ENCODE measurements around the gene NRP1. TPM values are rescaled to one million over a fixed set of nuclear protein-coding genes. Genes with fewer than 3 reads are reported as not detected.

NRP1 gene
- total RNA-seq, 2 experiments from 2014 or later = 0.06 TPM; not detected in 1

DNA sequence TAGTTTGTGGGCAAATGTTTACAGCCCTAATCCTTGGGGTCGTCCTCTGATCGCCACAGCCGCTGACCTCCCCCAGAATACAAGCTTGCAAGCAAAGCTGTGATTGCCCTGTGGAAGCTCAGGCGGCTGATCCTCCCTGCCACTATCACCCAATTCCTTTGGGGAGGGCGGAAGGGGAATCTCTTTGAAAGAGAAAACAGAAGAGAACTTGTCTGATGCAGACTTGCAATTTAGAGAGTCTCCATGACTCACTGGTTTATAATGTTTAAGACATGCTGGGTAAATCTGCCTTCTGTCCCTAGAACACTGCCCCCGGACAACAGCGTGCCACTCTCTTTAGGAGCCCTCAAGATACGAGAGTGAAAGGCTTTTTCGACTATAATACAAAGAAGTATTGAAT, 75.5 kb downstream of the NRP1 start:
- Mint-ChIP-seq H3K4me3 (no peak overlapping the region), H3K27me3 (no peaks in the 10 kb centered on the region), H3K36me3 (ENCODE audit: low read depth) (no peaks in the 10 kb centered on the region), H3K4me1 (ENCODE audit: low read depth) (no peaks in the 10 kb centered on the region), H3K9me3 (no peaks in the 10 kb centered on the region), H3K27ac (no peak overlapping the region)
- no peaks in the 10 kb centered on the region for H3K9me3 ChIP-seq (ENCODE audit: control insufficient read depth in 1 of 2, insufficient read depth in 1 of 2, low read length in 2 of 2)
- no peak overlapping the region for H3K27ac ChIP-seq (ENCODE audit: low read depth in 1 of 2, low read length in 2 of 2)
- H3K27me3 ChIP-seq (ENCODE audit: control insufficient read depth in 1 of 2, insufficient read depth in 2 of 2, low read length in 2 of 2) = no peaks in the 10 kb centered on the region
- H3K4me3 ChIP-seq (ENCODE audit: low read length) = no peak overlapping the region
- ATAC-seq (ENCODE audit: poor library complexity) = no peak
- ChIA-PET POLR2A (no interaction called here), CTCF (no interaction called here)
- no peaks in the 10 kb centered on the region for H3K36me3 ChIP-seq (ENCODE audit: insufficient read depth, low read length)
- no peaks in the 10 kb centered on the region for H3K4me1 ChIP-seq (ENCODE audit: insufficient read depth, low read length)
- intact Hi-C loops (cut with DNase I, micrococcal nuclease) = no loop called here
- TF ChIP-seq, protein P1, sequence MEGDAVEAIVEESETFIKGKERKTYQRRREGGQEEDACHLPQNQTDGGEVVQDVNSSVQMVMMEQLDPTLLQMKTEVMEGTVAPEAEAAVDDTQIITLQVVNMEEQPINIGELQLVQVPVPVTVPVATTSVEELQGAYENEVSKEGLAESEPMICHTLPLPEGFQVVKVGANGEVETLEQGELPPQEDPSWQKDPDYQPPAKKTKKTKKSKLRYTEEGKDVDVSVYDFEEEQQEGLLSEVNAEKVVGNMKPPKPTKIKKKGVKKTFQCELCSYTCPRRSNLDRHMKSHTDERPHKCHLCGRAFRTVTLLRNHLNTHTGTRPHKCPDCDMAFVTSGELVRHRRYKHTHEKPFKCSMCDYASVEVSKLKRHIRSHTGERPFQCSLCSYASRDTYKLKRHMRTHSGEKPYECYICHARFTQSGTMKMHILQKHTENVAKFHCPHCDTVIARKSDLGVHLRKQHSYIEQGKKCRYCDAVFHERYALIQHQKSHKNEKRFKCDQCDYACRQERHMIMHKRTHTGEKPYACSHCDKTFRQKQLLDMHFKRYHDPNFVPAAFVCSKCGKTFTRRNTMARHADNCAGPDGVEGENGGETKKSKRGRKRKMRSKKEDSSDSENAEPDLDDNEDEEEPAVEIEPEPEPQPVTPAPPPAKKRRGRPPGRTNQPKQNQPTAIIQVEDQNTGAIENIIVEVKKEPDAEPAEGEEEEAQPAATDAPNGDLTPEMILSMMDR (IDR thresholded peaks at IDR 0.05) = no peak
- no peak for DNase-seq

DNA sequence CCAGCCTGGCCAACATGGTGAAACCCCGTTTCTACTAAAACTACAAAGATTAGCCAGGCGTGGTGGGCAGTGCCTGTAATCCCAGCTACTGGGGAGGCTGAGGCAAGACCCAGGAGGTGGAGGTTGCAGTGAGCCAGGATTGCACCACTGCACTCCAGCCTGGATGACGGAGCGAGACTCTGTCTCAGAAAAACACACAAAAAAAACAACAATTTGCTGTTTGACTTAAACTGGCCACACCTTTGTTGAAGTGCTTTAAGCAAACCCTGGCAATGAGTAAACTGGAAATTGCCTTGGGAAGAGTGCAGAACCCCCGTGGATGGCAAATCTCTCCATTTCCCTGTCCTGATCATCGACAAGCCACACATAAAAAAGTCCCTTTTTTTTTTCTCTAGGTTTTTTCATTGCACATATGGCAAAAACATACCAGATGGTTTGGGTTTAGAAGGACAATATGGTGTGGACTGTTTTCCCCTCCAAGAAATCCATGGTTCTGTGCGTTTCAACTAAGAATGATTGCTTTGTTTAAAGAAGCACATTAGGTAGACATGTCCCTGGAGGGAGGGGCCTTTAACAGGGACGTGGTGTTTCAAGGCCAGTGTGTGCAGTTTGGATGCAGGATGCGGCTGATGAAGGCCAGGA, 76.9 kb downstream of the NRP1 start:
- TF ChIP-seq, protein P1 (IDR thresholded peaks at IDR 0.05) = no peak
- ChIA-PET CTCF (no interaction called here), POLR2A (interaction anchor here (1.2 kb wide), 1 partner anchor 13 kb away, joined by 3 read pairs; no protein-coding TSS in a partner anchor)
- Mint-ChIP-seq H3K27me3 (no peaks in the 10 kb centered on the region), H3K4me3 (no peak overlapping the region), H3K4me1 (ENCODE audit: low read depth) (peaks cover 4% of the 10 kb centered on the region), H3K27ac (no peak overlapping the region), H3K9me3 (no peaks in the 10 kb centered on the region), H3K36me3 (ENCODE audit: low read depth) (no peaks in the 10 kb centered on the region)
- Histone ChIP-seq H3K27ac (ENCODE audit: low read depth in 1 of 2, low read length in 2 of 2) (no peak overlapping the region), H3K27me3 (ENCODE audit: control insufficient read depth in 1 of 2, insufficient read depth in 2 of 2, low read length in 2 of 2) (no peaks in the 10 kb centered on the region), H3K9me3 (ENCODE audit: control insufficient read depth in 1 of 2, insufficient read depth in 1 of 2, low read length in 2 of 2) (no peaks in the 10 kb centered on the region), H3K36me3 (ENCODE audit: insufficient read depth, low read length) (no peaks in the 10 kb centered on the region), H3K4me3 (ENCODE audit: low read length) (no peak overlapping the region), H3K4me1 (ENCODE audit: insufficient read depth, low read length) (no peaks in the 10 kb centered on the region)
- ATAC-seq (ENCODE audit: poor library complexity) (no peak), DNase-seq (no peak)
- intact Hi-C loops (cut with DNase I, micrococcal nuclease) = no loop called here

DNA sequence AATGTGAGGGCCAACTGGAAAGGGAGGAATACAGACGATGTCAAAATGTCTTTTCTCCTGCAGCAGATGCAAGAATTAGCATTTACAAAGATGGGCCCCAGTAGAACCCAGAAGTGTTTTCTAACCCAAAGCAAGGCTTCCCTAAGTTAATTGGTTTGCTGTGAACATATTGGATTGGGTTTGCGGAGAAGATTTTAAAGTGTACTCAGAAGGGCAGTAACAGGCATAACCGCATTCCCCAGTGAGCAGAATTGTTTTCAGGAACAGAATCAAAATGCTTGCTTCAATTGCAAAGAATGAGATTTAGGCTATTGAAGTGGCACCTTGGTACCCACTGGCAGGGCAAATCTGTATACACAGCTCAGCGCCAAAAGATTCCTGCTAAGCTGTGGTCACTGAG, 78.0 kb downstream of the NRP1 start:
- H3K4me3 ChIP-seq (ENCODE audit: low read length) = no peak overlapping the region
- H3K4me1 Mint-ChIP-seq (ENCODE audit: low read depth) = peaks cover 9% of the 10 kb centered on the region
- H3K36me3 ChIP-seq (ENCODE audit: insufficient read depth, low read length) = no peaks in the 10 kb centered on the region
- no peaks in the 10 kb centered on the region for H3K4me1 ChIP-seq (ENCODE audit: insufficient read depth, low read length)
- ATAC-seq (ENCODE audit: poor library complexity) = no peak
- no peaks in the 10 kb centered on the region for H3K36me3 Mint-ChIP-seq (ENCODE audit: low read depth)
- POLR2A ChIA-PET = no interaction called here
- H3K9me3 Mint-ChIP-seq = no peaks in the 10 kb centered on the region
- DNase-seq = no peak
- TF ChIP-seq, protein P1 (IDR thresholded peaks at IDR 0.05) = no peak
- peaks cover 0 to 4% of the 10 kb centered on the region in 2 experiments for H3K9me3 ChIP-seq (ENCODE audit: control insufficient read depth in 1 of 2, insufficient read depth in 1 of 2, low read length in 2 of 2)
- H3K27me3 ChIP-seq (ENCODE audit: control insufficient read depth in 1 of 2, insufficient read depth in 2 of 2, low read length in 2 of 2) = no peaks in the 10 kb centered on the region
- CTCF ChIA-PET = no interaction called here
- intact Hi-C loops (cut with DNase I, micrococcal nuclease) = no loop called here
- no peak overlapping the region for H3K27ac Mint-ChIP-seq
- no peak overlapping the region for H3K27ac ChIP-seq (ENCODE audit: low read depth in 1 of 2, low read length in 2 of 2)
- H3K4me3 Mint-ChIP-seq = no peak overlapping the region
- H3K27me3 Mint-ChIP-seq = no peaks in the 10 kb centered on the region
